ENCODE measurements around the gene TMEM161A. TPM values are rescaled to one million over a fixed set of nuclear protein-coding genes. Genes with fewer than 3 reads are reported as not detected.

The TMEM161A gene
- total RNA-seq, 2 experiments from 2014 or later, result 23.1 to 24.1 TPM

Other genes starting within 250 kb of the TMEM161A start
- gene CERS1, start 242.3 kb downstream of the TMEM161A start, total RNA-seq, result not detected
- 100 to 1,000 TPM; 218 to 258 TPM for gene COPE, start 219.1 kb downstream of the TMEM161A start, total RNA-seq
- 10 to 100 TPM; 40.6 to 50.6 TPM for gene DDX49, start 218.8 kb downstream of the TMEM161A start, total RNA-seq
- gene HOMER3, start 197.3 kb downstream of the TMEM161A start, total RNA-seq, result not detected
- 100 to 1,000 TPM; 128 to 144 TPM for gene SUGP2, start 105.0 kb downstream of the TMEM161A start, total RNA-seq
- 10 to 100 TPM; 38.6 to 39.3 TPM for gene ARMC6, start 104.9 kb downstream of the TMEM161A start, total RNA-seq
- 10 to 100 TPM; 20.6 to 22.2 TPM for gene SLC25A42, start 74.5 kb downstream of the TMEM161A start, total RNA-seq
- gene MEF2B, start 31.8 kb upstream of the TMEM161A start, total RNA-seq, result 1 to 10 TPM; 2.4 to 3.4 TPM
- gene BORCS8, start 53.7 kb upstream of the TMEM161A start, total RNA-seq, result 10 to 100 TPM; 34.2 to 35.8 TPM
- 100 to 1,000 TPM in 1 of 2 experiments, 10 to 100 TPM in 1; 82.5 to 104 TPM for gene RFXANK, start 53.8 kb upstream of the TMEM161A start, total RNA-seq
- 10 to 100 TPM; 29.9 to 37.2 TPM for gene NR2C2AP, start 64.9 kb upstream of the TMEM161A start, total RNA-seq
- not detected for gene NCAN, start 73.5 kb upstream of the TMEM161A start, total RNA-seq
- gene TM6SF2, start 134.8 kb upstream of the TMEM161A start, total RNA-seq, result not detected
- gene SUGP1, start 182.0 kb upstream of the TMEM161A start, total RNA-seq, result 10 to 100 TPM; 70.8 to 73.1 TPM
- gene MAU2, start 182.4 kb upstream of the TMEM161A start, total RNA-seq, result 10 to 100 TPM; 71.9 to 81.4 TPM

Data from activated CD4-positive, alpha-beta T cell treated with anti-CD3 and anti-CD28 coated beads, Interleukin-2, amount 10 ng/mL, durations not matched to agents 7 days and 5 days (primary cell).